Measurements from ENCODE around the gene EFHC1. TPM values are rescaled to one million over a fixed set of nuclear protein-coding genes. Genes with fewer than 3 reads are reported as not detected.

The EFHC1 gene, protein sequence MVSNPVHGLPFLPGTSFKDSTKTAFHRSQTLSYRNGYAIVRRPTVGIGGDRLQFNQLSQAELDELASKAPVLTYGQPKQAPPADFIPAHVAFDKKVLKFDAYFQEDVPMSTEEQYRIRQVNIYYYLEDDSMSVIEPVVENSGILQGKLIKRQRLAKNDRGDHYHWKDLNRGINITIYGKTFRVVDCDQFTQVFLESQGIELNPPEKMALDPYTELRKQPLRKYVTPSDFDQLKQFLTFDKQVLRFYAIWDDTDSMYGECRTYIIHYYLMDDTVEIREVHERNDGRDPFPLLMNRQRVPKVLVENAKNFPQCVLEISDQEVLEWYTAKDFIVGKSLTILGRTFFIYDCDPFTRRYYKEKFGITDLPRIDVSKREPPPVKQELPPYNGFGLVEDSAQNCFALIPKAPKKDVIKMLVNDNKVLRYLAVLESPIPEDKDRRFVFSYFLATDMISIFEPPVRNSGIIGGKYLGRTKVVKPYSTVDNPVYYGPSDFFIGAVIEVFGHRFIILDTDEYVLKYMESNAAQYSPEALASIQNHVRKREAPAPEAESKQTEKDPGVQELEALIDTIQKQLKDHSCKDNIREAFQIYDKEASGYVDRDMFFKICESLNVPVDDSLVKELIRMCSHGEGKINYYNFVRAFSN
- polyA plus RNA-seq (2012; ENCODE audit: insufficient read depth, insufficient read length, low read depth), result 5.3 TPM

DNA sequence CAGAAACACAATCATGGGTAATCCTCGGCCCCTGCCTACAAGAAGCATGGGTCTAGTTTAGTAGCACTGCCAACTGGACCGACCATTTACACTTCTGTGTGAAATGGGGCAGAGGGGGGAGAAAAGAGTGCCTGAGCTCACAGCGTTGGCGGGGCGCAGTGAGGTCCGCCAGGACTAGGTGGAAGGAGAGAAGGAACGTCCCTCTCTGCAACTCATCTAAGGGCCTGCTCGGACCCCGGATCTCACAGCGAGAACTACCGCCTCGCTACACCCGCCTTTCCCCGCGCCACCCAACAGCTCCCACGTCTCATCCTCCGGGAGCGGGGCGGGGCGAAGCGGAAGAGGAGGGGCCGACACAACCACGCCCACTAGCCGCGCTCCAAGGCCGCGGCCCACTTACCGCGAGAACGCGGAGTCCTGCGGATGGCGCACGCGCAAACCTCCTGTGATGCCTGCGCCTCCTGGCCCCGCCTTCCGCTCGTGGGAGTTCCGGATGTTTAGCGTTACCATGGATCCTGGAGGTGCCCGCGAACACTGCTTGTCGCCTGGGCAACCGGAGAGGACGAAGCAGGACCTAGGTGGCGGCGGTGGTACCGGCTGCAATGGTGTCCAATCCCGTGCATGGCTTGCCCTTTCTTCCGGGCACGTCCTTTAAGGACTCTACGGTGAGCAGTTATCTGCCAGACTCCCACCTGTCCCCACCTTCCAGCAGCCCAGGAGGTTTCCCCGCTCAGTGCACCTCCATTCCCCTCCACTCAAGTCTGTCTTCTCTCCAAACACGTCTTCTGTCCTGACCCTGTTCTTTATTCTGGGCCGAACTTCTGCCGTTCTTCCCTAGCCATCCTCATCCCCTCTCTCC is at the start of gene EFHC1:
EFHC1 (plus strand) TSS at position 534 of the 859 bp plus-strand sequence; CDS start at position 603, 69 bp downstream.
- peak within 1 kb of the TSS; percentile 74 for H3K4me3 ChIP-seq (ENCODE audit: low read depth, low read length)
- no peaks in the 10 kb centered on the region for H3K36me3 ChIP-seq
- DNase-seq, result peak; percentile 99
- TF ChIP-seq, protein P1, sequence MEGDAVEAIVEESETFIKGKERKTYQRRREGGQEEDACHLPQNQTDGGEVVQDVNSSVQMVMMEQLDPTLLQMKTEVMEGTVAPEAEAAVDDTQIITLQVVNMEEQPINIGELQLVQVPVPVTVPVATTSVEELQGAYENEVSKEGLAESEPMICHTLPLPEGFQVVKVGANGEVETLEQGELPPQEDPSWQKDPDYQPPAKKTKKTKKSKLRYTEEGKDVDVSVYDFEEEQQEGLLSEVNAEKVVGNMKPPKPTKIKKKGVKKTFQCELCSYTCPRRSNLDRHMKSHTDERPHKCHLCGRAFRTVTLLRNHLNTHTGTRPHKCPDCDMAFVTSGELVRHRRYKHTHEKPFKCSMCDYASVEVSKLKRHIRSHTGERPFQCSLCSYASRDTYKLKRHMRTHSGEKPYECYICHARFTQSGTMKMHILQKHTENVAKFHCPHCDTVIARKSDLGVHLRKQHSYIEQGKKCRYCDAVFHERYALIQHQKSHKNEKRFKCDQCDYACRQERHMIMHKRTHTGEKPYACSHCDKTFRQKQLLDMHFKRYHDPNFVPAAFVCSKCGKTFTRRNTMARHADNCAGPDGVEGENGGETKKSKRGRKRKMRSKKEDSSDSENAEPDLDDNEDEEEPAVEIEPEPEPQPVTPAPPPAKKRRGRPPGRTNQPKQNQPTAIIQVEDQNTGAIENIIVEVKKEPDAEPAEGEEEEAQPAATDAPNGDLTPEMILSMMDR (IDR thresholded peaks at IDR 0.05; ENCODE audit: low read depth, low read length), result no peak
- no peaks in the 10 kb centered on the region for H3K9me3 ChIP-seq
- peaks cover 25% of the 10 kb centered on the region for H3K4me1 ChIP-seq
- H3K27me3 ChIP-seq, result no peaks in the 10 kb centered on the region

DNA sequence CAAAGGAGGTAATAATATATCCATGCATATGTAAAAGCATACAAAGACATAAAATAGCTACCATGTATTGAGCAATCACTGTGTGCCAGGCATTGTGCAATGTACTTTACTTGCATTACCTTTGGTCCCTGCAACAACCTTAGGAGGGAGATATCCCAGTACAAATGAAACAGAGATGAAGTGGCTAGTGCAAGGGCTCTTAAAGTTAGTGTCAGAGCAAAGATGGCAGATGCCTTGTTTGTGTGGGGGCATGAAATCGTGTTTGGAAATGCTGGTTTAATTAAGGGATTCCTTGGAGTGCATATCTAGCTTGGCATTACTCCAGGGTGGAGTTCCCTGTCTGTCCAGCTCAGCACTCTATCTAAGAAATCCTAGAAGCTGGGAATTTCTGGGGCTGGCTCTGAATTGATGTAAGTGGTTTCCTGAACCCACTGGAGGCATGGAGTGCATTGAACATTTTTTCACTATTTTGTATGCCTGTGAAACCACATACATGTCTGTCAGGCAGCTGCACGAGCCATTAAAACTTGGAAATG is 48.4 kb upstream of the EFHC1 start:
- Histone ChIP-seq H3K36me3 (peaks cover 83% of the 10 kb centered on the region), H3K27me3 (no peaks in the 10 kb centered on the region), H3K4me3 (ENCODE audit: low read depth, low read length) (no peak overlapping the region), H3K9me3 (no peaks in the 10 kb centered on the region), H3K4me1 (peaks cover 10% of the 10 kb centered on the region)
- TF ChIP-seq, protein P1 (IDR thresholded peaks at IDR 0.05; ENCODE audit: low read depth, low read length), result no peak
- no peak for DNase-seq

DNA sequence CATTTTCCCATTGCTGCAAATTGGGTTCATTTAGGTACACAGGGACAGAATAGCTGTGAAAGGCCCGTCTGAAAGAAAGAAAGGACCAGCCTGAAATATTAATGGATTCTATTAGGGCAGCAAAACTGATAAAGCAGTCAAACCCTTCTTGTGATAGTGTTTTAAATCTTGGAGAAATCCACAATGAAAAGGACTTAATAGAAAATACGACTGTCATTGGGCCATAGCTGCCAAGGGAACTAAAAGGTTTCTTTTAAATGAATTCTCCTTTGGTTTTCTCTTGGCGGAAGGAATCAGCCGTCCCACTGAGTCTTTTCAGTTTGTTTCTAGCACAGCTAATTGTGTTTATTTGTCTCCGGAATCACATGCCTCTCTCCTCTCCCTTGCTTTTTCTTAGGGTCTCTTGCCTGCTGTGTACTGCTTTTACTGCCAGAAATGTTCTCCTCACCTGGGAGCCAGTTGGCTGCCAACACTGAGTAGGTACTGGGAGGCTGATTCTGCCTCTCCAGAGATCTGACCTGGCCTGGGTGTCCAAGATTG is 46.9 kb upstream of the EFHC1 start:
- Histone ChIP-seq H3K27me3 (no peaks in the 10 kb centered on the region), H3K36me3 (peaks cover 78% of the 10 kb centered on the region), H3K9me3 (peaks cover 2% of the 10 kb centered on the region; the same call in 1 of the 2 replicates), H3K4me3 (ENCODE audit: low read depth, low read length) (no peak overlapping the region), H3K4me1 (peaks cover 10% of the 10 kb centered on the region)
- TF ChIP-seq, protein P1 (IDR thresholded peaks at IDR 0.05; ENCODE audit: low read depth, low read length), result no peak
- DNase-seq, result no peak

DNA sequence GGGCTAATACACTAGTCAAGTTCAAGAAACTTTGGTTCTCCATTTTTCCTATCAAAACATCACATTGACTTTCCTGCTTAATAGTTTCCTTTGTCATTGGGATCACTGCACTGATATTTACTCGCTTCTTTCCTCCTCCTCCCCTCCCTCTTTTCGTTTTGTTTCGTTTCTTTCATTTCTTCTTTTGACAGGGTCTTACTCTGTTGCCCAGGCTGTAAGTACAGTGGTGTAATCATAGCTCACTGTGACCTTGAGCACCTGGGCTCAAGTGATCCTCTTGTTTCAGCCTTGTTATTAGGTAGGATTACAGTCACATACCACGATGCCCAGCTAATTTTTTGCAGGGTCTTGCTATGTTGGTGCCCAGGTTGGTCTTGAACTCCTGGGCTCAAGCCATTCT is 45.9 kb upstream of the EFHC1 start:
- Histone ChIP-seq H3K4me1 (peaks cover 10% of the 10 kb centered on the region), H3K27me3 (no peaks in the 10 kb centered on the region), H3K36me3 (peaks cover 70% of the 10 kb centered on the region), H3K4me3 (ENCODE audit: low read depth, low read length) (no peak overlapping the region), H3K9me3 (peaks cover 2% of the 10 kb centered on the region; the same call in 1 of the 2 replicates)
- TF ChIP-seq, protein P1 (IDR thresholded peaks at IDR 0.05; ENCODE audit: low read depth, low read length), result no peak
- no peak for DNase-seq

DNA sequence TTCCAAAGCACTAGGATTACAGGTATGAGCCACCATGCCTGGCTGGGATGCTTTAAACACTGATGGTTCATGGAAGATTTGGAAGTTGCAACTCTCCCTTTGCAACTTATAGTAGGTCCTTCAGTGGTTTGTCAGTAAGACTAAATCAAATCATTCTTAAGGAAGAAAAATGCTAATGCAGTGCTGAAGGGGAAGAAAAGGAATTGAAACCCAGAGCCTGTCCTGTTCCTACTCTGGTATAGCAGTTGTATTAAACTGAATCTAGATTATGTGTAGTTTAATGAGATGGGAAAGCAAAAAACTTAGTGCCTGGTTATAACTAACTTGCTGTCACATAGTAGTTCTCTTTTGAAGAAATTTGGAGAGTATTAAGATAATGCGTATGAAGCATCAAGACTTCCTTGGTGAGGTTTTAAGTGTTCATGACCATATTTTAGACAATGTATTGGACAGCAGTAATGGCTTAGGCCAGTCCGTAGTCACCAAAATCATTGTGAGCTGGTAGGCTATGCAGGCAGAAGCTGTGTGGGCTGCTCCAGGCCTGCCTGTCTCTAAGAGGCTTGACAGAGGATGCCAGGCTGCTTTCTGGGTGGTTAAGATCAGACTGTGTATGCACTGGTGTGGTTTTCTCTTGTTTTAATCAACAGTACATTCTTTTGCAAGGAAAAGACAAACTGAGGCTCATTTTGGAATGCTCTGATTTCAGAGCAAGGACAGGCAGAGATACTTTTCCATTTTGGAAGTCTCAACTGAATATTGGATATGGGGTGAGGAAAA is 44.2 kb upstream of the EFHC1 start:
- TF ChIP-seq, protein P1 (IDR thresholded peaks at IDR 0.05; ENCODE audit: low read depth, low read length), result no peak
- H3K9me3 ChIP-seq, result peaks cover 2% of the 10 kb centered on the region; the same call in 1 of the 2 replicates
- no peak overlapping the region for H3K4me3 ChIP-seq (ENCODE audit: low read depth, low read length)
- no peaks in the 10 kb centered on the region for H3K27me3 ChIP-seq
- DNase-seq, result no peak
- peaks cover 61% of the 10 kb centered on the region for H3K36me3 ChIP-seq
- H3K4me1 ChIP-seq, result peaks cover 10% of the 10 kb centered on the region

Measured in BE2C (cell line).